22Rv1 (cell line): ENCODE measurements around the gene SUFU.

ENCODE experiments used
- H3K27ac ChIP-seq: fragments of 450-650 bp; 2 replicates; pipeline ENCODE4 v1.5.1; 2017
- CTCF ChIP-seq: fragments of 450-650 bp; IDR thresholded peaks from 2 replicates; pipeline ENCODE4 v1.5.1; 2017; ENCODE audit warnings: mild to moderate bottlenecking
- ZFX ChIP-seq: fragments of 450-650 bp; IDR thresholded peaks from 2 replicates; pipeline ENCODE4 v1.6.1; 2017; ENCODE audit warnings: antibody characterized with exemption, borderline replicate concordance

SUFU gene

GRCh38 chr10:102628451-102628911 lies 124.7 kb downstream of the SUFU start:
- no peak overlapping the region for H3K27ac ChIP-seq
- TF ChIP-seq CTCF (no peak), ZFX (no peak)

GRCh38 chr10:102629661-102630614 lies 126.2 kb downstream of the SUFU start:
- TF ChIP-seq CTCF (no peak), ZFX (no peak)
- H3K27ac ChIP-seq = no peak overlapping the region

GRCh38 chr10:102630663-102631062 lies 126.9 kb downstream of the SUFU start:
- TF ChIP-seq ZFX (no peak), CTCF (no peak)
- H3K27ac ChIP-seq = no peak overlapping the region

GRCh38 chr10:102631525-102632393 lies 128.0 kb downstream of the SUFU start:
- H3K27ac ChIP-seq = no peak overlapping the region
- TF ChIP-seq CTCF (no peak), ZFX (no peak)

GRCh38 chr10:102632394-102633111 lies 128.8 kb downstream of the SUFU start:
- TF ChIP-seq CTCF (no peak), ZFX (no peak)
- H3K27ac ChIP-seq = no peak overlapping the region

- TF ChIP-seq ZFX = no peak
- TF ChIP-seq CTCF = no peak
- H3K27ac ChIP-seq = no peak overlapping the region
Observed at GRCh38 chr10:102633287-102633686, 129.5 kb downstream of the SUFU start.
